ENCODE data around the gene ENDOV.

The ENDOV gene

DNA sequence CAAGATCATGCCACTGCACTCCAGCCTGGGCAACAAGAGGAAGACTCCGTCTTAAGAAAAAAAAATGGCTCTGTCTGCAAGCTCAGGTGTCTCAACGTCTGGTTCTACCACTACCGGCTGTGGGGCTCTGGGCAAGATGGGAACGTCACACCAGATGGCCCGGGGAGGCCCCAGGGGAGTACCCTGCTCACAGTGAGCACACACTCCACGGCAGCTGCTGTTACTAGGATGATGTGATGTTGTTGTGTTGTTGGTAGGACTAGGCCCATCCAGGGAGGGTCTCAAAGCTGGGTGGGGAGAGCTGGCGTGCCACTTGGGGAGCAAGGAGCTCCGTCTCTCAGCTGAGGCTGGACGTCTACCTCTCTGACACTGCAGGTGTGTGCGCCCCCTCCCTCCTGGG lies 70.9 kb downstream of the ENDOV start:
- no peak for DNase-seq (ENCODE audit: low spot score)

DNA sequence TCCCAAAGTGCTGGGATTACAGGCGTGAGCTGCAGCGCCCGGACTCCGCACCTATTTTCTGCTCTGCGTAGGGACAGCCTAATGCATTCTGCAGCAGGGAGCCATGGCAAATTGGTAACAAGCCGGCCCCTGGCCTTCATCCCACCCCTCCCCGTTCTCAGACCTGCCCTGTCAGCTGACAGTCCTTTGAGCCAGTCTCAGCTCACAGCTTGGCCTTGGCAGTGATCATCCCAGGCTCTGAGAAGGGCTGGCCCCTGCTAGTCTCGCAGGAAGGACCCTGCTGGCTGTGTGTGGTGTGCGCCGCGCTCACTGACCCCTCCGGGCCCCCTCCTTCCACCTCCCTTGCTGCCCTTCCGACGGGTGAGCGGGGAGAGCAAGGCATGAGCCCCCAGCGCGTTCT lies 71.7 kb downstream of the ENDOV start:
- no peak for DNase-seq (ENCODE audit: low spot score)

- DNase-seq (ENCODE audit: low spot score): no peak
Measured at GRCh38 chr17:80487511-80487910, 72.5 kb downstream of the ENDOV start.

Measured in globus pallidus (tissue), 1 donor.